NT2/D1 (cell line): Measurements from ENCODE around the gene PACS1.

Experiments
- SUZ12 ChIP-seq: IDR thresholded peaks from 2 replicates; pipeline ENCODE4 v1.6.1; 2011; ENCODE audit not compliant: insufficient read length, insufficient read depth; ENCODE audit errors: extremely low read depth
- YY1 ChIP-seq: IDR thresholded peaks from 2 replicates; pipeline ENCODE4 v1.6.1; 2011; ENCODE audit not compliant: insufficient read length, insufficient read depth
- ZNF274 ChIP-seq: IDR thresholded peaks from 2 replicates; pipeline ENCODE4 v1.6.1; 2011; ENCODE audit warnings: mild to moderate bottlenecking, low read depth, low read length

- TF ChIP-seq SUZ12 (no peak), ZNF274 (no peak), YY1 (no peak)
These were observed 118.5 kb downstream of the PACS1 start for GRCh38 chr11:66188580-66188979.
